ENCODE data around the gene LDB2. TPM values are rescaled to one million over a fixed set of nuclear protein-coding genes. Genes with fewer than 3 reads are reported as not detected.

LDB2 gene
- polyA plus RNA-seq, 2 of the 4 experiments (the other 2 are of a cell fraction): not detected

DNA sequence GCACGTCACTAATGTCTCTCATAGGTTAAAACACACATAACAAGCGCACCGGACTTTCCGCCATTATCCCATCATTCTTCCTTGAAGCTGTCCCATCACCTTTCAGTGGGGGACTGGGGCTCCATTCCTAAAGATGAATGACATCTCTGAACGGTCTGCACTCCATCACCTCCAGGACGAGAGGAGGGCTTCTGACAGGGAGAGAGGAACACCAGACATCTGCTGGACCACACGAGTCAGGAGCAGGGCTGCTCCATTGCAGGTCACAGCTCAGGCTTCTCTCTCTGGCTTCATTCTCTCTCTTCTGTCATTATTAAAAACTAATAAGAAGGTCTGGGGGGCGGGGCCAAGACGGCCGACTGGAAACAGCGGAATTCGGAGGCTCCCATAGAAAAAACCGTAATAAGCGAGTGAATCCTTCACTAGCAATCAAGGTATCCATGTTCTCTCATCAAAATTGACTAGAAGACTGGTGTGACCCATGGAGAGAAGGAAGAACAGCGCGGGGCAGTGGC lies 289.8 kb downstream of the LDB2 start:
- Histone ChIP-seq H3K9me3 (no peaks in the 10 kb centered on the region), H3K4me3 (no peak overlapping the region), H3K27ac (no peak overlapping the region), H3K4me2 (no peak overlapping the region), H3K4me1 (no peaks in the 10 kb centered on the region)
- 39% methylated on average over 16 of the region's 16 CpGs for WGBS (ENCODE audit: missing lambda C conversion rate)
- DNase-seq (ENCODE audit: low read depth in 1 of 2, low spot score in 1 of 2) (no peak), FAIRE-seq (no peak), ATAC-seq (no peak)
- TF ChIP-seq KDM1A (IDR thresholded peaks at IDR 0.05; ENCODE audit: low read depth): no peak
- TF ChIP-seq SREBF2 (IDR thresholded peaks at IDR 0.05): no peak
- no peak for TF ChIP-seq NR3C1 (IDR thresholded peaks at IDR 0.05)
- TF ChIP-seq TFCP2L1 (CRISPR knock-in tag; IDR thresholded peaks at IDR 0.05): no peak
- no peak for TF ChIP-seq FOXS1 (CRISPR knock-in tag; IDR thresholded peaks at IDR 0.05)
- TF ChIP-seq CHD4 (IDR thresholded peaks at IDR 0.05; ENCODE audit: borderline replicate concordance): no peak
- TF ChIP-seq ZNF302 (CRISPR knock-in tag; IDR thresholded peaks at IDR 0.05): no peak
- no peak for TF ChIP-seq SMC3 (IDR thresholded peaks at IDR 0.05)
- no peak for TF ChIP-seq CHD2 (IDR thresholded peaks at IDR 0.05; ENCODE audit: low read length, partially characterized antibody)
- no peak for TF ChIP-seq POLR2AphosphoS2 (conservative IDR thresholded peaks at IDR 0.05; ENCODE audit: low read length)
- no peak for TF ChIP-seq ZSCAN20 (CRISPR knock-in tag; IDR thresholded peaks at IDR 0.05)
- CTCF ChIA-PET: no interaction called here
- POLR2A ChIA-PET: no interaction called here

DNA sequence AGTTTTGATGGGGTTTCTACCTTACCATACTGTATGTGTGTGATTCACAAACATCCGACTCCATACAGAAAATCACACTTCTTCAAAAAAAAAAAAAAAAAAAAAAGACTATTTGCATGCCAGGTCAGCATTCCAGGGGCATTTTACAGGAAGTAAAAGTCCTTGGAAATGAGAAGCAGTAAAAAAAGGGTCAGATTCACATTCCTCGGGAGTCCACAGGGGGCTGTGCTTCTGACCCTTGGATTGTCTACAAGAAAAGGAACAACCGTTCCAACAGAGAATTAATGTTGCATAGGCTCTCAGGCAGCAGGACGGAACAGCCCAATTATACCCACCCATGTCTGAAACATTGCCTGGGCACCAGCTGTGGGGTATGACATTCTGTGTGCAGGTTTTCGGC lies 290.3 kb downstream of the LDB2 start:
- no peak for DNase-seq (ENCODE audit: low read depth in 1 of 2, low spot score in 1 of 2)
- CTCF ChIA-PET: no interaction called here
- no peak overlapping the region for H3K4me3 ChIP-seq
- no peaks in the 10 kb centered on the region for H3K9me3 ChIP-seq
- H3K4me1 ChIP-seq: no peaks in the 10 kb centered on the region
- H3K27ac ChIP-seq: no peak overlapping the region
- 15% methylated on average over 5 of the region's 5 CpGs for WGBS (ENCODE audit: missing lambda C conversion rate)
- POLR2A ChIA-PET: no interaction called here
- H3K4me2 ChIP-seq: no peak overlapping the region
- TF ChIP-seq EP300 (IDR thresholded peaks at IDR 0.05) (no peak), GATA3 (IDR thresholded peaks at IDR 0.05; ENCODE audit: borderline replicate concordance) (no peak), RCOR1 (IDR thresholded peaks at IDR 0.05; ENCODE audit: low read depth, low read length) (no peak), EHMT2 (IDR thresholded peaks at IDR 0.05; ENCODE audit: low read depth) (no peak), HEYL (CRISPR knock-in tag; IDR thresholded peaks at IDR 0.05) (no peak), JUN (IDR thresholded peaks at IDR 0.05) (no peak), KDM5A (IDR thresholded peaks at IDR 0.05) (no peak), HOXA7 (CRISPR knock-in tag; IDR thresholded peaks at IDR 0.05) (no peak), ZSCAN20 (CRISPR knock-in tag; IDR thresholded peaks at IDR 0.05) (no peak), ATOH8 (CRISPR knock-in tag; IDR thresholded peaks at IDR 0.05; ENCODE audit: low read depth) (no peak), BHLHE40 (IDR thresholded peaks at IDR 0.05; ENCODE audit: low read depth, low read length) (no peak), NFE2L2 (conservative IDR thresholded peaks at IDR 0.05; ENCODE audit: low read length) (no peak), POLR2AphosphoS2 (conservative IDR thresholded peaks at IDR 0.05; ENCODE audit: low read length) (no peak), CHD2 (IDR thresholded peaks at IDR 0.05; ENCODE audit: low read length, partially characterized antibody) (no peak), HDAC2 (IDR thresholded peaks at IDR 0.05) (no peak)
- TF ChIP-seq, protein P1, sequence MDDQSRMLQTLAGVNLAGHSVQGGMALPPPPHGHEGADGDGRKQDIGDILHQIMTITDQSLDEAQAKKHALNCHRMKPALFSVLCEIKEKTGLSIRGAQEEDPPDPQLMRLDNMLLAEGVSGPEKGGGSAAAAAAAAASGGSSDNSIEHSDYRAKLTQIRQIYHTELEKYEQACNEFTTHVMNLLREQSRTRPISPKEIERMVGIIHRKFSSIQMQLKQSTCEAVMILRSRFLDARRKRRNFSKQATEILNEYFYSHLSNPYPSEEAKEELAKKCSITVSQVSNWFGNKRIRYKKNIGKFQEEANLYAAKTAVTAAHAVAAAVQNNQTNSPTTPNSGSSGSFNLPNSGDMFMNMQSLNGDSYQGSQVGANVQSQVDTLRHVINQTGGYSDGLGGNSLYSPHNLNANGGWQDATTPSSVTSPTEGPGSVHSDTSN (IDR thresholded peaks at IDR 0.05): no peak
- no peak for FAIRE-seq
- no peak for ATAC-seq

GRCh38 chr4:16607241-16608066 lies 291.0 kb downstream of the LDB2 start:
- Histone ChIP-seq H3K4me1 (no peaks in the 10 kb centered on the region), H3K27ac (no peak overlapping the region), H3K9me3 (no peaks in the 10 kb centered on the region), H3K4me2 (no peak overlapping the region), H3K4me3 (no peak overlapping the region)
- 5% methylated on average over 7 of the region's 7 CpGs for whole genome bisulfite sequencing (ENCODE audit: missing lambda C conversion rate)
- POLR2A ChIA-PET: no interaction called here
- DNase-seq (ENCODE audit: low read depth in 1 of 2, low spot score in 1 of 2): no peak
- no peak for FAIRE-seq
- CTCF ChIA-PET: no interaction called here
- ATAC-seq: no peak
- TF ChIP-seq EHF (CRISPR knock-in tag; IDR thresholded peaks at IDR 0.05): no peak
- TF ChIP-seq HEYL (CRISPR knock-in tag; IDR thresholded peaks at IDR 0.05): no peak
- TF ChIP-seq POLR2A (IDR thresholded peaks at IDR 0.05; ENCODE audit: low read length): no peak
- TF ChIP-seq JUNB (IDR thresholded peaks at IDR 0.05): no peak
- no peak for TF ChIP-seq USF2 (IDR thresholded peaks at IDR 0.05)
- TF ChIP-seq EHMT2 (IDR thresholded peaks at IDR 0.05; ENCODE audit: low read depth): no peak
- TF ChIP-seq, protein P2, sequence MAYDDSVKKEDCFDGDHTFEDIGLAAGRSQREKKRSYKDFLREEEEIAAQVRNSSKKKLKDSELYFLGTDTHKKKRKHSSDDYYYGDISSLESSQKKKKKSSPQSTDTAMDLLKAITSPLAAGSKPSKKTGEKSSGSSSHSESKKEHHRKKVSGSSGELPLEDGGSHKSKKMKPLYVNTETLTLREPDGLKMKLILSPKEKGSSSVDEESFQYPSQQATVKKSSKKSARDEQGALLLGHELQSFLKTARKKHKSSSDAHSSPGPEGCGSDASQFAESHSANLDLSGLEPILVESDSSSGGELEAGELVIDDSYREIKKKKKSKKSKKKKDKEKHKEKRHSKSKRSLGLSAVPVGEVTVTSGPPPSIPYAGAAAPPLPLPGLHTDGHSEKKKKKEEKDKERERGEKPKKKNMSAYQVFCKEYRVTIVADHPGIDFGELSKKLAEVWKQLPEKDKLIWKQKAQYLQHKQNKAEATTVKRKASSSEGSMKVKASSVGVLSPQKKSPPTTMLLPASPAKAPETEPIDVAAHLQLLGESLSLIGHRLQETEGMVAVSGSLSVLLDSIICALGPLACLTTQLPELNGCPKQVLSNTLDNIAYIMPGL (CRISPR knock-in tag; IDR thresholded peaks at IDR 0.05; ENCODE audit: borderline replicate concordance): no peak
- no peak for TF ChIP-seq KDM1A (IDR thresholded peaks at IDR 0.05; ENCODE audit: low read depth)
- TF ChIP-seq MAFK (IDR thresholded peaks at IDR 0.05; ENCODE audit: partially characterized antibody): no peak
- no peak for TF ChIP-seq ZSCAN20 (CRISPR knock-in tag; IDR thresholded peaks at IDR 0.05)
- no peak for TF ChIP-seq SREBF2 (IDR thresholded peaks at IDR 0.05)
- TF ChIP-seq FOSB (CRISPR knock-in tag; IDR thresholded peaks at IDR 0.05): no peak
- TF ChIP-seq NR3C1 (IDR thresholded peaks at IDR 0.05): no peak
- TF ChIP-seq HES2 (IDR thresholded peaks at IDR 0.05): no peak

All from A549 (cell line).